ENCODE measurements around the gene TNNI3.

DNA sequence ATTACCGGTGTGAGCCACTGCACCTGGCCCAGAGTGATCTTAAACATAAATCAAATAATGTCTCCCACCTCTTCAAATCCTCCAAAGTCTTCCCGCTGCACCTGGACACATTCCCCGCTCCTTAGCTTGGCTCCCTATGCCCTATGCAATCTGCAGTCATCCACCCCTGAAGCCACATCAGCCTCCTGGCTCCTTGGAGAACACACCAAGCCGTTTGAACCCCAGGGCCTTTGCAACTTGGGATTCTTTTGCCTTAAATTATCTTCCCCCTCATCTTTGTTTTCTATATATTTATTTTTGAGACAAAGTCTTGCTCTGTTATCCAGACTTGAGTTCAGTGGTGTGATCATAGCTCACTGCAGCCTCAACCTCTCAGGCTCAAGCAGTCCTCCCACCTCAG is 11.6 kb upstream of the TNNI3 start:
- TF ChIP-seq CTCF (IDR thresholded peaks at IDR 0.05; ENCODE audit: low read length) (no peak), EZH2 (optimal IDR thresholded peaks at IDR 0.05; ENCODE audit: low read depth, low read length) (no peak)
